GM13977 (cell line): Measurements from ENCODE around the gene NAP1L4.

Experiments
- DNase-seq: peaks from one replicate; pipeline ENCODE4 v3.0.0; 2012; ENCODE audit warnings: low spot score
- CTCF ChIP-seq: IDR thresholded peaks from 2 replicates; pipeline ENCODE4 v1.5.1; 2012; ENCODE audit warnings: mild to moderate bottlenecking, control low read depth; ENCODE audit not compliant: insufficient read depth; ENCODE audit errors: extremely low read depth, missing control alignments
- in situ Hi-C: fragments of 300-500 bp; cut with MboI; formaldehyde crosslinking; loops from one replicate; pipeline ENCODE4 v1.12.0; 2022; ENCODE audit warnings: low sequenced_read_pairs, low pct_unique_long_range_greater_than_20kb, mixed read lengths, inconsistent platforms; ENCODE audit not compliant: unreplicated experiment

Gene NAP1L4

GRCh38 chr11:2992234-2992996 is at the start of gene NAP1L4:
Gene NAP1L4 (minus strand): TSS chr11:2992329. CDS start chr11:2979220, 13,109 bp downstream.
- no peak for TF ChIP-seq CTCF
- in situ Hi-C loops = no loop called here
- peak; percentile 99 for DNase-seq

- no peak for DNase-seq
- no peak for TF ChIP-seq CTCF
- in situ Hi-C loops = no loop called here
Observed at GRCh38 chr11:3040881-3041280, 48.8 kb upstream of the NAP1L4 start.

- in situ Hi-C loops = no loop called here
- no peak for DNase-seq
- TF ChIP-seq CTCF = no peak
Observed at GRCh38 chr11:3037945-3038271, 45.8 kb upstream of the NAP1L4 start.

GRCh38 chr11:3037040-3037944 is 45.2 kb upstream of the NAP1L4 start:
- TF ChIP-seq CTCF = peak; percentile 81
- in situ Hi-C loops = no loop called here
- DNase-seq = peak; percentile 63

- in situ Hi-C loops = no loop called here
- no peak for TF ChIP-seq CTCF
- no peak for DNase-seq
Observed at GRCh38 chr11:3036419-3036818, 44.3 kb upstream of the NAP1L4 start.

GRCh38 chr11:3035333-3035732 is 43.2 kb upstream of the NAP1L4 start:
- in situ Hi-C loops = no loop called here
- no peak for DNase-seq
- no peak for TF ChIP-seq CTCF
